Tibial artery (tissue), 4 donors: Measurements from ENCODE around the gene MAD1L1.

Experiments
- DNase-seq, 2 donors: peaks; one replicate each; pipeline ENCODE4 v3.0.0-alpha.2; 2019
- H3K27ac ChIP-seq, 2 donors: fragments of 200-600 bp; sonication (generic) in 1 of 2; 1 replicate in 1 of 2; 2 replicates in 1 of 2; pipeline ENCODE4 v1.5.1; 2018 to 2019; ENCODE audit warnings: mild to moderate bottlenecking in 1 of 2
- H3K27me3 ChIP-seq, 2 donors: fragments of 200-600 bp; sonication (generic) in 1 of 2; one replicate each; pipeline versions ENCODE4 v1.5.1 to v1.6.0; 2016 to 2019
- H3K36me3 ChIP-seq, 3 donors: fragments of 200-600 bp; sonication (generic) in 2 of 3; one replicate each; pipeline ENCODE4 v1.5.1; 2016 to 2019; ENCODE audit warnings: mild to moderate bottlenecking in 2 of 3
- H3K4me1 ChIP-seq, 4 donors: fragments of 200-600 bp; sonication (generic) in 2 of 4; 1 replicate in 3 of 4; 2 replicates in 1 of 4; pipeline ENCODE4 v1.5.1; 2016 to 2019
- H3K4me3 ChIP-seq, 2 donors: fragments of 200-600 bp; sonication (generic) in 1 of 2; 1 replicate in 1 of 2; 2 replicates in 1 of 2; pipeline ENCODE4 v1.5.1; 2018 to 2019; ENCODE audit warnings: mild to moderate bottlenecking in 2 of 2
- H3K9me3 ChIP-seq, 3 donors: fragments of 200-600 bp; sonication (generic) in 1 of 3; one replicate each; pipeline ENCODE4 v1.5.1; 2016 to 2019
- intact Hi-C: fragments of 100-400 bp; cut with DNase I; formaldehyde crosslinking; loops from one replicate; pipeline ENCODE4 v1.15.0; 2023; ENCODE audit warnings: low total_unique reads
- TF ChIP-seq, protein P1 (sequence below), 2 experiments: fragments of 200-600 bp in 1 of 2; fragments of 450-650 bp in 1 of 2; IDR thresholded peaks; one replicate each; pipeline ENCODE4 v1.5.1; 2017 to 2019; ENCODE audit warnings: antibody characterized with exemption in 2 of 2, mild to moderate bottlenecking in 1 of 2, moderate library complexity in 1 of 2

The MAD1L1 gene

DNA sequence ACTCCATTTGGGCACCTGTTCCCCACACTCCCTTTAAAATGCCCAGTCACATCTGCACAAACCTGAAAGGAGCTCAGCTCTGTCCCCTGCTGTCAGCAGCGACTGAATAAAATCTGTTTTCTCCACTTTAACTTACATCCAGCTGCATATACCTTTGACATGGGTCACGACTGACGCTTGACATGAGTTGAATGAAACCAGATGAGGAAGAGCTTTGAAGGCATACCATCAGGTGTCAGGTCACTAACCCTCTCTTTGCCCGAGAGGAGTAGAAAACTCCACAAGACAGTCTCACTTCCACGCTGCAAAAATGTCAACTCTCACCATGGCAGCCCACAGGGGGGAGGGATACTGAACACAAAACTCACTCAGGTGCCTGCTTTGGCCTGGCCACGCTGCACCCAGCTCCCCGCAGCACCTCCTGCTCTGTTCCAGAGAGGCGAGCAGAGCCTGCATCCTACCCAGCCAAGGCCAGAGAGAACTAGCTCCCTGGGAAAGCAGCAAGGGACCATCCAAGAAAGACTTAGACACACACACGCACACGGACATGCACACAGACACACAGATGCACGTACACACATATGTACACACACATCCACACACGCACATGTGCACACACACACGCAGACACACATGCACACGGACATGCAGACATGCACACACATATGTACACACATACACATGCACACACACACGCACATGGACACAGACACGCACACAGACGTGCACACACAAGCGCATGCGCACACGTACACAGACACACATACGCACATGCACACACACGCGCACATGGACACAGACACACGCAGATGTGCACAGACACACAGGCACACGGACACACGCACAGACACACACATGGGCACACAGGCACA, 191.0 kb downstream of the MAD1L1 start:
- intact Hi-C loops = no loop called here
- TF ChIP-seq, protein P1, sequence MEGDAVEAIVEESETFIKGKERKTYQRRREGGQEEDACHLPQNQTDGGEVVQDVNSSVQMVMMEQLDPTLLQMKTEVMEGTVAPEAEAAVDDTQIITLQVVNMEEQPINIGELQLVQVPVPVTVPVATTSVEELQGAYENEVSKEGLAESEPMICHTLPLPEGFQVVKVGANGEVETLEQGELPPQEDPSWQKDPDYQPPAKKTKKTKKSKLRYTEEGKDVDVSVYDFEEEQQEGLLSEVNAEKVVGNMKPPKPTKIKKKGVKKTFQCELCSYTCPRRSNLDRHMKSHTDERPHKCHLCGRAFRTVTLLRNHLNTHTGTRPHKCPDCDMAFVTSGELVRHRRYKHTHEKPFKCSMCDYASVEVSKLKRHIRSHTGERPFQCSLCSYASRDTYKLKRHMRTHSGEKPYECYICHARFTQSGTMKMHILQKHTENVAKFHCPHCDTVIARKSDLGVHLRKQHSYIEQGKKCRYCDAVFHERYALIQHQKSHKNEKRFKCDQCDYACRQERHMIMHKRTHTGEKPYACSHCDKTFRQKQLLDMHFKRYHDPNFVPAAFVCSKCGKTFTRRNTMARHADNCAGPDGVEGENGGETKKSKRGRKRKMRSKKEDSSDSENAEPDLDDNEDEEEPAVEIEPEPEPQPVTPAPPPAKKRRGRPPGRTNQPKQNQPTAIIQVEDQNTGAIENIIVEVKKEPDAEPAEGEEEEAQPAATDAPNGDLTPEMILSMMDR (IDR thresholded peaks at IDR 0.05) = no peak
- H3K4me3 ChIP-seq = no peak overlapping the region

GRCh38 chr7:2040893-2041270, 191.9 kb downstream of the MAD1L1 start:
- H3K4me1 ChIP-seq = peaks cover 0 to 13% (median 7%) of the 10 kb centered on the region in 4 donors
- H3K4me3 ChIP-seq = no peak overlapping the region
- H3K27me3 ChIP-seq = no peaks in the 10 kb centered on the region
- TF ChIP-seq, protein P1 (IDR thresholded peaks at IDR 0.05) = no peak
- H3K9me3 ChIP-seq = no peaks in the 10 kb centered on the region
- H3K36me3 ChIP-seq = peaks cover 0 to 14% (median 10%) of the 10 kb centered on the region in 3 donors
- H3K27ac ChIP-seq = no peak overlapping the region
- intact Hi-C loops = no loop called here
- DNase-seq = peak; percentile 8 to 39

More for the DNA sequence above, 191.0 kb downstream of the MAD1L1 start:
- Histone ChIP-seq H3K27me3 (no peaks in the 10 kb centered on the region), H3K36me3 (peaks cover 0 to 14% (median 10%) of the 10 kb centered on the region in 3 donors), H3K4me1 (peaks cover 0 to 13% (median 7%) of the 10 kb centered on the region in 4 donors), H3K27ac (no peak overlapping the region), H3K9me3 (no peaks in the 10 kb centered on the region)
- peak; percentile 10 for DNase-seq

DNA sequence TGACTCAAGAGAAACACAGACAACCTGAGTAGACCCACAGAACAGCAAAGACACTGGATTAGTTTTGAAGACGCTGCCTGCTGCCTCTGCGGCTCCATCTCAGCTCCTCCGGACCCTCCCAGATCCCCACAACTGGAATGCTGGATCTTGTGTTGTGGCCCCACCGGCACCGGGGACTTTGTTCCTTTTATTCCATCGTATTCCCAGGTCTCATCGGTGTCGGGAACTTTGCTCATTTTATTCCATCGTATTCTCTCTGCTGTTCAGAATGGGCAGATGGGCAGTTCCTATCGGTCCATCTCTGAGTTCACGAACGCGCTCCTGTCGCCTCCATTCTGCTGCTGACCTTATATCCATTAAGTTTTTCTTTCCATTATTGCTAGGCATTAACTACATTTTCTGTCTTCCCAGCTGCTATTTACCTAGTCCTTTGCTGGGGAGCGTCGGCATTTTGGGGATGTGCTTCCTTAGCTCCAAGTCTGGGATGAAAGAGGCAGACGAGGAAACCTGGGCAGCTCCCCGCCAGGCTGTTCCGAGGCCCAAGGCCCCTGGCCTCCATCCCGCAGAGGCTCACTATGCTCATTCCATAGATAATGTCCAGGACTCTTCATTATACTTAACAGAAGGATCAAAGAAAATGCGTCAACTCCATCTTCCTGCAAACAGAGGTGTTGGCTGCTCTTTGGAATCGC, 192.4 kb downstream of the MAD1L1 start:
- H3K27me3 ChIP-seq = no peaks in the 10 kb centered on the region
- intact Hi-C loops = no loop called here
- DNase-seq = peak; percentile 3 to 25
- TF ChIP-seq, protein P1 (IDR thresholded peaks at IDR 0.05) = no peak
- H3K4me3 ChIP-seq = no peak overlapping the region
- H3K27ac ChIP-seq = no peak overlapping the region
- peaks cover 0 to 13% (median 7%) of the 10 kb centered on the region in 4 donors for H3K4me1 ChIP-seq
- no peaks in the 10 kb centered on the region for H3K9me3 ChIP-seq
- H3K36me3 ChIP-seq = peaks cover 0 to 14% (median 10%) of the 10 kb centered on the region in 3 donors

- no peak overlapping the region for H3K27ac ChIP-seq
- peaks cover 0 to 13% (median 7%) of the 10 kb centered on the region in 4 donors for H3K4me1 ChIP-seq
- H3K4me3 ChIP-seq = no peak overlapping the region
- TF ChIP-seq, protein P1 (IDR thresholded peaks at IDR 0.05) = no peak
- peak; percentile 7 to 38 for DNase-seq
- H3K36me3 ChIP-seq = peaks cover 0 to 10% (median 9%) of the 10 kb centered on the region in 3 donors
- H3K9me3 ChIP-seq = no peaks in the 10 kb centered on the region
- intact Hi-C loops = no loop called here
- no peaks in the 10 kb centered on the region for H3K27me3 ChIP-seq
Measured at GRCh38 chr7:2038931-2039728, 193.6 kb downstream of the MAD1L1 start.

GRCh38 chr7:2037808-2038522, 194.8 kb downstream of the MAD1L1 start:
- intact Hi-C loops = no loop called here
- Histone ChIP-seq H3K36me3 (peaks cover 0 to 7% (median 6%) of the 10 kb centered on the region in 3 donors), H3K4me1 (peaks cover 0 to 13% (median 7%) of the 10 kb centered on the region in 4 donors), H3K27me3 (no peaks in the 10 kb centered on the region), H3K27ac (no peak overlapping the region), H3K4me3 (peak overlapping the region; percentile 14 to 39), H3K9me3 (no peaks in the 10 kb centered on the region)
- TF ChIP-seq, protein P1 (IDR thresholded peaks at IDR 0.05) = no peak
- peak; percentile 36 to 68 for DNase-seq
